OCI-LY3 (cell line): Measurements from ENCODE around the gene PDE7B.

Source experiments
- H2AFZ ChIP-seq: fragments of 200-600, 300-600 bp; shearing (Covaris generic); 2 replicates; pipeline ENCODE4 v1.6.0; 2014; ENCODE audit warnings: antibody characterized with exemption, low read depth, low read length
- H3K27ac ChIP-seq: fragments of 200-600, 300-600 bp; sonication (generic); 2 replicates; pipeline ENCODE4 v1.5.1; 2014; ENCODE audit warnings: mild to moderate bottlenecking, low read length, moderate library complexity, mixed read lengths
- H3K27me3 ChIP-seq: fragments of 200-600, 300-600 bp; sonication (generic); 2 replicates; pipeline ENCODE4 v1.6.1; 2014; ENCODE audit warnings: low read depth, low read length, mixed read lengths
- H3K36me3 ChIP-seq: fragments of 200-600, 300-600 bp; sonication (generic); replicated peaks from 2 replicates; pipeline ENCODE3; 2014; ENCODE audit warnings: low read depth, low read length, mixed read lengths
- H3K4me1 ChIP-seq: fragments of 300-600, 200-600 bp; sonication (generic); 2 replicates; pipeline ENCODE4 v1.6.1; 2014; ENCODE audit warnings: low read length, mixed read lengths
- H3K4me2 ChIP-seq: fragments of 200-600, 300-600 bp; sonication (generic); 2 replicates; pipeline ENCODE4 v1.6.1; 2014; ENCODE audit warnings: low read length, mixed read lengths
- H3K4me3 ChIP-seq: fragments of 300-600, 200-600 bp; sonication (generic); 2 replicates; pipeline ENCODE4 v1.5.1; 2014; ENCODE audit warnings: antibody characterized with exemption, mild to moderate bottlenecking, low read length, moderate library complexity
- H3K79me2 ChIP-seq: fragments of 300-600, 200-600 bp; shearing (Covaris generic); 2 replicates; pipeline ENCODE4 v1.6.1; 2014; ENCODE audit warnings: mild to moderate bottlenecking, low read length, mixed read lengths
- H3K9ac ChIP-seq: fragments of 300-600, 200-600 bp; shearing (Covaris generic); 2 replicates; pipeline ENCODE4 v1.6.0; 2014; ENCODE audit warnings: mild to moderate bottlenecking, low read length, moderate library complexity
- H3K9me3 ChIP-seq: fragments of 200-600, 300-600 bp; shearing (Covaris generic); 2 replicates; pipeline ENCODE4 v1.6.1; 2014; ENCODE audit warnings: low read length, mixed read lengths; ENCODE audit not compliant: insufficient read depth
- H4K20me1 ChIP-seq: fragments of 200-600, 300-600 bp; sonication (generic); 2 replicates; pipeline ENCODE4 v1.6.1; 2016; ENCODE audit warnings: low read length, mixed read lengths; ENCODE audit not compliant: insufficient read depth
- CTCF ChIP-seq: fragments of 200-600, 300-600 bp; sonication (generic); IDR thresholded peaks from 2 replicates; pipeline ENCODE4 v1.5.1; 2014; ENCODE audit warnings: antibody characterized with exemption, low read length, low read depth
- EZH2phosphoT487 ChIP-seq: fragments of 200-600 bp; shearing (Covaris generic); IDR thresholded peaks from 2 replicates; pipeline ENCODE4 v1.6.1; 2018; ENCODE audit warnings: antibody characterized with exemption, mixed run types, low read depth

The PDE7B gene

GRCh38 chr6:135851442-135852271, at the start of gene PDE7B:
TSS of gene PDE7B (plus strand) at chr6:135851701.
- H3K4me1 ChIP-seq: peaks cover 20% of the 10 kb centered on the region
- peak within 1 kb of the TSS; percentile 51 for H2AFZ ChIP-seq
- no peak for TF ChIP-seq EZH2phosphoT487
- no peak for TF ChIP-seq CTCF
- H4K20me1 ChIP-seq: no peaks in the 10 kb centered on the region
- peak within 1 kb of the TSS; percentile 27 for H3K9ac ChIP-seq
- H3K27me3 ChIP-seq: no peaks in the 10 kb centered on the region
- no peak within 1 kb of the TSS for H3K27ac ChIP-seq
- no peaks in the 10 kb centered on the region for H3K79me2 ChIP-seq
- no peaks in the 10 kb centered on the region for H3K36me3 ChIP-seq
- peak within 1 kb of the TSS; percentile 61 for H3K4me3 ChIP-seq
- H3K4me2 ChIP-seq: peak within 1 kb of the TSS; percentile 77
- no peaks in the 10 kb centered on the region for H3K9me3 ChIP-seq

- H3K79me2 ChIP-seq: no peaks in the 10 kb centered on the region
- H3K9me3 ChIP-seq: no peaks in the 10 kb centered on the region
- H3K36me3 ChIP-seq: no peaks in the 10 kb centered on the region
- H3K27me3 ChIP-seq: no peaks in the 10 kb centered on the region
- H3K4me1 ChIP-seq: peaks cover 23% of the 10 kb centered on the region
- no peak overlapping the region for H3K4me3 ChIP-seq
- TF ChIP-seq EZH2phosphoT487: no peak
- no peak for TF ChIP-seq CTCF
- H3K4me2 ChIP-seq: no peak overlapping the region
- H2AFZ ChIP-seq: no peak overlapping the region
- H3K9ac ChIP-seq: no peak overlapping the region
- no peaks in the 10 kb centered on the region for H4K20me1 ChIP-seq
- H3K27ac ChIP-seq: no peak overlapping the region
These were observed 49.6 kb upstream of the PDE7B start for GRCh38 chr6:135801755-135802465.

GRCh38 chr6:135810486-135810885, 41.0 kb upstream of the PDE7B start:
- Histone ChIP-seq H3K27me3 (no peaks in the 10 kb centered on the region), H3K27ac (no peak overlapping the region), H3K9ac (no peak overlapping the region), H3K4me3 (no peak overlapping the region), H3K4me1 (no peaks in the 10 kb centered on the region), H3K79me2 (no peaks in the 10 kb centered on the region), H4K20me1 (no peaks in the 10 kb centered on the region), H2AFZ (0 out of 2 replicates have a peak overlapping the region, but pooled peaks have one; percentile 21), H3K9me3 (no peaks in the 10 kb centered on the region), H3K4me2 (no peak overlapping the region), H3K36me3 (no peaks in the 10 kb centered on the region)
- TF ChIP-seq CTCF: no peak
- no peak for TF ChIP-seq EZH2phosphoT487

GRCh38 chr6:135811170-135811569, 40.3 kb upstream of the PDE7B start:
- H3K4me1 ChIP-seq: no peaks in the 10 kb centered on the region
- H3K9me3 ChIP-seq: no peaks in the 10 kb centered on the region
- H3K4me2 ChIP-seq: no peak overlapping the region
- no peaks in the 10 kb centered on the region for H4K20me1 ChIP-seq
- H3K4me3 ChIP-seq: no peak overlapping the region
- no peak overlapping the region for H3K9ac ChIP-seq
- no peak overlapping the region for H3K27ac ChIP-seq
- no peaks in the 10 kb centered on the region for H3K36me3 ChIP-seq
- no peaks in the 10 kb centered on the region for H3K79me2 ChIP-seq
- TF ChIP-seq CTCF: no peak
- no peak for TF ChIP-seq EZH2phosphoT487
- H3K27me3 ChIP-seq: no peaks in the 10 kb centered on the region
- H2AFZ ChIP-seq: no peak overlapping the region
